H9 (cell line): ENCODE measurements around the gene NKD1. TPM values are rescaled to one million over a fixed set of nuclear protein-coding genes. Genes with fewer than 3 reads are reported as not detected.

ENCODE experiments used
- DNase-seq: peaks from one replicate; pipeline ENCODE4 v3.0.0-alpha.2; 2017
- H2AFZ ChIP-seq: one replicate; pipeline ENCODE4 v1.6.1; 2013; ENCODE audit warnings: mild to moderate bottlenecking, low read length, control low read depth, moderate library complexity
- H2AK5ac ChIP-seq: 2 replicates; pipeline ENCODE4 v1.6.1; 2013; ENCODE audit warnings: low read length, control low read depth, mixed read lengths; ENCODE audit not compliant: insufficient read length
- H2BK120ac ChIP-seq: one replicate; pipeline ENCODE4 v1.6.1; 2013; ENCODE audit warnings: low read depth, mild to moderate bottlenecking, low read length, control low read depth, inconsistent platforms; ENCODE audit not compliant: poor library complexity, severe bottlenecking
- H2BK12ac ChIP-seq: 2 replicates; pipeline ENCODE4 v1.6.1; 2013; ENCODE audit warnings: low read length, control low read depth, mixed read lengths, low read depth; ENCODE audit not compliant: insufficient read length
- H2BK15ac ChIP-seq: 2 replicates; pipeline ENCODE4 v1.6.1; 2013; ENCODE audit warnings: low read depth, low read length, control low read depth
- H2BK20ac ChIP-seq: one replicate; pipeline ENCODE4 v1.6.1; 2013; ENCODE audit warnings: low read depth, mild to moderate bottlenecking, low read length, control low read depth, inconsistent platforms; ENCODE audit not compliant: poor library complexity, severe bottlenecking
- H2BK5ac ChIP-seq: 2 replicates; pipeline ENCODE4 v1.6.1; 2013; ENCODE audit warnings: low read length, control low read depth, mixed read lengths; ENCODE audit not compliant: insufficient read length
- H3K14ac ChIP-seq: 2 replicates; pipeline ENCODE4 v1.6.1; 2013; ENCODE audit warnings: low read length, control low read depth; ENCODE audit not compliant: insufficient read depth
- H3K18ac ChIP-seq: 2 replicates; pipeline ENCODE4 v1.6.1; 2013; ENCODE audit warnings: low read depth, mild to moderate bottlenecking, mixed read lengths, low read length, control low read depth; ENCODE audit not compliant: insufficient read length
- H3K23ac ChIP-seq: 2 replicates; pipeline ENCODE4 v1.6.1; 2013; ENCODE audit warnings: low read length, control low read depth, mixed read lengths, low read depth; ENCODE audit not compliant: insufficient read length
- H3K23me2 ChIP-seq: 2 replicates; pipeline ENCODE4 v1.6.1; 2013; ENCODE audit warnings: low read depth, mild to moderate bottlenecking, mixed read lengths, low read length, control low read depth; ENCODE audit not compliant: insufficient read length, poor library complexity, severe bottlenecking
- H3K27ac ChIP-seq: 2 replicates; pipeline ENCODE4 v1.5.1; 2013; ENCODE audit warnings: low read length, control low read depth, mixed read lengths, low read depth; ENCODE audit not compliant: insufficient read length
- H3K27me3 ChIP-seq: 2 replicates; pipeline ENCODE4 v1.6.1; 2013; ENCODE audit warnings: low read length, control low read depth, inconsistent platforms; ENCODE audit not compliant: insufficient read depth
- H3K4ac ChIP-seq: 2 replicates; pipeline ENCODE4 v1.6.1; 2013; ENCODE audit warnings: low read depth, mild to moderate bottlenecking, control low read depth, inconsistent platforms, low read length, moderate library complexity
- H3K4me1 ChIP-seq: 2 replicates; pipeline ENCODE4 v1.6.1; 2013; ENCODE audit warnings: low read length, control low read depth, inconsistent platforms; ENCODE audit not compliant: insufficient read depth
- H3K4me2 ChIP-seq: 2 replicates; pipeline ENCODE4 v1.6.1; 2013; ENCODE audit warnings: low read length, control low read depth, mixed read lengths; ENCODE audit not compliant: insufficient read length, insufficient read depth
- H3K56ac ChIP-seq: 2 replicates; pipeline ENCODE4 v1.6.1; 2013; ENCODE audit warnings: low read depth, mild to moderate bottlenecking, mixed read lengths, low read length, control low read depth; ENCODE audit not compliant: insufficient read length
- H3K79me1 ChIP-seq: 2 replicates; pipeline ENCODE4 v1.6.1; 2013; ENCODE audit warnings: low read depth, mild to moderate bottlenecking, moderate library complexity, low read length, control low read depth, inconsistent platforms; ENCODE audit not compliant: insufficient read depth, poor library complexity, severe bottlenecking
- H3K79me2 ChIP-seq: 2 replicates; pipeline ENCODE4 v1.6.1; 2013; ENCODE audit warnings: low read length, control low read depth, inconsistent platforms; ENCODE audit not compliant: insufficient read depth
- H3K9ac ChIP-seq: 2 replicates; pipeline ENCODE4 v1.6.1; 2013; ENCODE audit warnings: low read length, control low read depth, mixed read lengths; ENCODE audit not compliant: insufficient read length; ENCODE audit errors: extremely low read depth
- H3K9me3 ChIP-seq: one replicate; pipeline ENCODE4 v1.6.1; 2013; ENCODE audit warnings: low read depth, low read length, inconsistent platforms; ENCODE audit not compliant: control insufficient read depth
- H3T11ph ChIP-seq: one replicate; pipeline ENCODE4 v1.6.1; 2013; ENCODE audit warnings: mild to moderate bottlenecking, low read length, control low read depth, inconsistent platforms
- H4K20me1 ChIP-seq: one replicate; pipeline ENCODE4 v1.6.1; 2013; ENCODE audit not compliant: control insufficient read depth, insufficient read length, insufficient read depth
- H4K5ac ChIP-seq: 2 replicates; pipeline ENCODE4 v1.6.1; 2013; ENCODE audit warnings: low read depth, mild to moderate bottlenecking, mixed read lengths, low read length, control low read depth; ENCODE audit not compliant: insufficient read length
- H4K8ac ChIP-seq: replicated peaks from 2 replicates; pipeline ENCODE4 v1.6.1; 2013; ENCODE audit warnings: low read length, control low read depth, mixed read lengths, low read depth; ENCODE audit not compliant: insufficient read length
- H4K91ac ChIP-seq: 2 replicates; pipeline ENCODE4 v1.6.1; 2013; ENCODE audit warnings: low read depth, mild to moderate bottlenecking, moderate library complexity, mixed read lengths, low read length, control low read depth; ENCODE audit not compliant: insufficient read length
- H3K27ac Mint-ChIP-seq, 3 experiments: 2 replicates in 2 of 3; 3 replicates in 1 of 3; pipeline ENCODE4 v1.8.0; 2020 to 2021; ENCODE audit warnings: mixed read lengths in 3 of 3, mild to moderate bottlenecking in 1 of 3, moderate library complexity in 1 of 3
- H3K27me3 Mint-ChIP-seq: 2 replicates; pipeline ENCODE4 v1.8.0; 2021; ENCODE audit warnings: low read depth, mild to moderate bottlenecking, moderate library complexity, mixed read lengths
- H3K36me3 Mint-ChIP-seq, 3 experiments: 2 replicates in 2 of 3; 3 replicates in 1 of 3; pipeline ENCODE4 v1.8.0; 2020 to 2021; ENCODE audit warnings: low read depth in 3 of 3, mixed read lengths in 3 of 3; ENCODE audit not compliant: insufficient read depth in 1 of 3
- H3K4me1 Mint-ChIP-seq, 2 experiments: 2 replicates each; pipeline ENCODE4 v1.8.0; 2020; ENCODE audit warnings: mixed read lengths in 2 of 2
- H3K4me3 Mint-ChIP-seq, 2 experiments: 2 replicates in 1 of 2; 3 replicates in 1 of 2; pipeline ENCODE4 v1.8.0; 2020 to 2021; ENCODE audit warnings: mild to moderate bottlenecking in 2 of 2, mixed read lengths in 2 of 2, moderate library complexity in 1 of 2
- H3K9me3 Mint-ChIP-seq, 2 experiments: 2 replicates in 1 of 2; 3 replicates in 1 of 2; pipeline ENCODE4 v1.8.0; 2020; ENCODE audit warnings: mild to moderate bottlenecking in 2 of 2, mixed read lengths in 2 of 2, moderate library complexity in 1 of 2
- CTCF ChIP-seq: fragments of 200-600 bp; sonication (generic); conservative IDR thresholded peaks from 3 replicates; pipeline ENCODE4 v1.8.0; 2021; ENCODE audit warnings: antibody characterized with exemption, mild to moderate bottlenecking
- WGBS: extraction: QIAGEN DNeasy Blood & Tissue Kit; methylation state at CpG from one replicate; pipeline ENCODE4 v1.1.7; 2013; ENCODE audit warnings: missing lambda C conversion rate, low lambda C conversion rate, mixed read lengths; ENCODE audit not compliant: insufficient read length; ENCODE audit errors: extremely low coverage; 5-methylcytosine and 5-hydroxymethylcytosine counted together
- total RNA-seq: library from RNA; stranded (reverse); gene quantifications from 2 replicates; pipeline ENCODE4 v1.2.1, GENCODE V29; 2021

NKD1 gene
- total RNA-seq, 1 experiment from 2014 or later, result 1.9 TPM

GRCh38 chr16:50594308-50595260 is 46.4 kb downstream of the NKD1 start:
- Histone ChIP-seq H3K79me2 (no peaks in the 10 kb centered on the region), H2AFZ (no peak overlapping the region), H3K23me2 (no peaks in the 10 kb centered on the region), H3K27ac (no peak overlapping the region), H3K27me3 (no peaks in the 10 kb centered on the region), H4K91ac (no peak overlapping the region), H3K9me3 (no peaks in the 10 kb centered on the region), H2BK120ac (no peak overlapping the region), H4K8ac (no peak overlapping the region), H3K9ac (no peak overlapping the region), H2BK20ac (no peak overlapping the region), H3K79me1 (no peaks in the 10 kb centered on the region), H2BK15ac (no peak overlapping the region), H4K5ac (no peak overlapping the region), H3K18ac (no peak overlapping the region), H3K14ac (no peak overlapping the region), H3K56ac (no peak overlapping the region), H3T11ph (no peak overlapping the region), H4K20me1 (no peaks in the 10 kb centered on the region), H2BK5ac (no peak overlapping the region), H2AK5ac (no peak overlapping the region), H2BK12ac (no peak overlapping the region), H3K4me2 (no peak overlapping the region), H3K4ac (no peak overlapping the region), H3K4me1 (peaks cover 3% of the 10 kb centered on the region; the same call in 1 of the 2 replicates), H3K23ac (no peak overlapping the region)
- WGBS, result no CpG with 5 or more reads among the region's 17 CpGs
- no peak for TF ChIP-seq CTCF
- no peak overlapping the region for H3K27ac Mint-ChIP-seq
- no peaks in the 10 kb centered on the region; a peak in 1 of 7 replicates for H3K36me3 Mint-ChIP-seq
- H3K4me3 Mint-ChIP-seq, result no peak overlapping the region
- H3K27me3 Mint-ChIP-seq, result peaks cover 9% of the 10 kb centered on the region
- H3K4me1 Mint-ChIP-seq, result peaks cover 14 to 22% of the 10 kb centered on the region in 2 experiments
- no peak for DNase-seq
- H3K9me3 Mint-ChIP-seq, result no peaks in the 10 kb centered on the region
